ENCODE measurements around the gene PLEKHM2.

DNA sequence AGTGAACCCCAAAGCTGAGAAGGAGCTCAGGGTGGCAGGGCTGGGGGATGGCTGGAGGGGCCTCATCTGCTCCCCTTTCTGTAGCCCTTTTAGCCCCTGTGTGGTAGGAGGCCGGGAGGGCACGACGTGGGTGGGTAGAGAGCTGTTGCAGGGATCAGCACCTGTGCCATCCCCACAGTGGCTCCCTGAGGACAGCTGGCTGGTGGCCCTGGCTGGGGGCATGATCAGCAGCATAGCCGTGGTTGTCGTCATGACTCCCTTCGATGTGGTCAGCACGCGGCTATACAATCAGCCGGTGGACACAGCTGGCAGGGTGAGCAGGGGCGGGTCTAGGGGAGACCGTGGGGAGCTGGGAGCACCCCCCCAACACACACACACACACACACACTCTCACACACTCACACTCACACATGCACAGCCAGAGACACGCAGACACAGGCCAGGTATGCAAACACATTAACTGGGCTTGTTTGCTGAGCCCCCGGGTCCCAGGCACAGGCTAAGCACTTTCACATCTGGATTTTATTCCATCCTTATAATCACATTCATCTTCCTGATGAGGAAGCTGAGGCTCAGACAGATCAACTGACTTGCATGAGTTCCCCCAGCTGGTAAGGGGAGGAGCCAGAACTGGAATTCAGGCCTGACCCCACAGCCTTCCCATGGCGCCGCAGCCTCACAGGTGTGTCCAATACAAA, 54.4 kb downstream of the PLEKHM2 start:
- no peak for TF ChIP-seq POLR2AphosphoS5 (IDR thresholded peaks at IDR 0.05; ENCODE audit: low read depth, low read length)
- no peak for TF ChIP-seq CTCF (IDR thresholded peaks at IDR 0.05; ENCODE audit: control extremely low read depth in 1 of 3, insufficient read depth in 1 of 3, low read depth in 1 of 3, low read length in 3 of 3)
- no peak for TF ChIP-seq POLR2A (IDR thresholded peaks at IDR 0.05; ENCODE audit: control extremely low read depth in 1 of 2, low read depth in 2 of 2, low read length in 2 of 2)
- TF ChIP-seq EZH2 (IDR thresholded peaks at IDR 0.05; ENCODE audit: low read depth, low read length, severe bottlenecking) = no peak
- TF ChIP-seq, protein P1, sequence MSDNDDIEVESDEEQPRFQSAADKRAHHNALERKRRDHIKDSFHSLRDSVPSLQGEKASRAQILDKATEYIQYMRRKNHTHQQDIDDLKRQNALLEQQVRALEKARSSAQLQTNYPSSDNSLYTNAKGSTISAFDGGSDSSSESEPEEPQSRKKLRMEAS (IDR thresholded peaks at IDR 0.05) = no peak
- TF ChIP-seq NRF1 (IDR thresholded peaks at IDR 0.05; ENCODE audit: low read depth, low read length) = no peak
- no peak for TF ChIP-seq TAF1 (IDR thresholded peaks at IDR 0.05; ENCODE audit: low read depth, low read length)

Measured in H1 (cell line).